Tibial artery (tissue), 4 donors: ENCODE measurements around the gene CAMTA1.

Experiments
- DNase-seq, 2 donors: peaks; one replicate each; pipeline ENCODE4 v3.0.0-alpha.2; 2019
- H3K27ac ChIP-seq, 2 donors: fragments of 200-600 bp; sonication (generic) in 1 of 2; 1 replicate in 1 of 2; 2 replicates in 1 of 2; pipeline ENCODE4 v1.5.1; 2018 to 2019; ENCODE audit warnings: mild to moderate bottlenecking in 1 of 2
- H3K27me3 ChIP-seq, 2 donors: fragments of 200-600 bp; sonication (generic) in 1 of 2; one replicate each; pipeline versions ENCODE4 v1.5.1 to v1.6.0; 2016 to 2019
- H3K36me3 ChIP-seq, 3 donors: fragments of 200-600 bp; sonication (generic) in 2 of 3; one replicate each; pipeline ENCODE4 v1.5.1; 2016 to 2019; ENCODE audit warnings: mild to moderate bottlenecking in 2 of 3
- H3K4me1 ChIP-seq, 4 donors: fragments of 200-600 bp; sonication (generic) in 2 of 4; 1 replicate in 3 of 4; 2 replicates in 1 of 4; pipeline ENCODE4 v1.5.1; 2016 to 2019
- H3K4me3 ChIP-seq, 2 donors: fragments of 200-600 bp; sonication (generic) in 1 of 2; 1 replicate in 1 of 2; 2 replicates in 1 of 2; pipeline ENCODE4 v1.5.1; 2018 to 2019; ENCODE audit warnings: mild to moderate bottlenecking in 2 of 2
- H3K9me3 ChIP-seq, 3 donors: fragments of 200-600 bp; sonication (generic) in 1 of 3; one replicate each; pipeline ENCODE4 v1.5.1; 2016 to 2019
- intact Hi-C: fragments of 100-400 bp; cut with DNase I; formaldehyde crosslinking; loops from one replicate; pipeline ENCODE4 v1.15.0; 2023; ENCODE audit warnings: low total_unique reads
- TF ChIP-seq, protein P1 (sequence below), 2 experiments: fragments of 200-600 bp in 1 of 2; fragments of 450-650 bp in 1 of 2; IDR thresholded peaks; one replicate each; pipeline ENCODE4 v1.5.1; 2017 to 2019; ENCODE audit warnings: antibody characterized with exemption in 2 of 2, mild to moderate bottlenecking in 1 of 2, moderate library complexity in 1 of 2

CAMTA1 gene

DNA sequence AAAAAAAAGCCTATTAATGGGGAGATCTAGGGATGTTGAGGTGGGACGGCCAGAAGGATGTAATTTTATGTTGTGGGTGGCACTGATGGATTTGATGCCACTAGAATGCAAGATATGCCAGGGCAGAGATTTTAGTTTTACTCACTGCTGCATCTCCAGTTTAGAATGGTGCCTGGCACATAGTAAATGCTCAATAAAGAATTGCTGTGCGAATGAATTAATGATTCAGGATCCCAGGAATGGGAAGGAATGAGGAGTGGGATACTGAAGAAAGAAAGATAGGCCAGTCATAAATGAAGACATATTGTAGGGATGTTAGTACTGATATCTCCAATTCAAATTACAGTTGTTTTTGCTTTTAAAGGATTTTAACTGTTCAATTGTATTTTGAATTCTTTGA is 72.6 kb downstream of the CAMTA1 start:
- peak overlapping the region; percentile 8 to 68 for H3K27ac ChIP-seq
- no peaks in the 10 kb centered on the region for H3K9me3 ChIP-seq
- H3K36me3 ChIP-seq = peaks cover 0 to 14% (median under 1%) of the 10 kb centered on the region in 3 donors
- intact Hi-C loops = no loop called here
- DNase-seq = no peak
- TF ChIP-seq, protein P1, sequence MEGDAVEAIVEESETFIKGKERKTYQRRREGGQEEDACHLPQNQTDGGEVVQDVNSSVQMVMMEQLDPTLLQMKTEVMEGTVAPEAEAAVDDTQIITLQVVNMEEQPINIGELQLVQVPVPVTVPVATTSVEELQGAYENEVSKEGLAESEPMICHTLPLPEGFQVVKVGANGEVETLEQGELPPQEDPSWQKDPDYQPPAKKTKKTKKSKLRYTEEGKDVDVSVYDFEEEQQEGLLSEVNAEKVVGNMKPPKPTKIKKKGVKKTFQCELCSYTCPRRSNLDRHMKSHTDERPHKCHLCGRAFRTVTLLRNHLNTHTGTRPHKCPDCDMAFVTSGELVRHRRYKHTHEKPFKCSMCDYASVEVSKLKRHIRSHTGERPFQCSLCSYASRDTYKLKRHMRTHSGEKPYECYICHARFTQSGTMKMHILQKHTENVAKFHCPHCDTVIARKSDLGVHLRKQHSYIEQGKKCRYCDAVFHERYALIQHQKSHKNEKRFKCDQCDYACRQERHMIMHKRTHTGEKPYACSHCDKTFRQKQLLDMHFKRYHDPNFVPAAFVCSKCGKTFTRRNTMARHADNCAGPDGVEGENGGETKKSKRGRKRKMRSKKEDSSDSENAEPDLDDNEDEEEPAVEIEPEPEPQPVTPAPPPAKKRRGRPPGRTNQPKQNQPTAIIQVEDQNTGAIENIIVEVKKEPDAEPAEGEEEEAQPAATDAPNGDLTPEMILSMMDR (IDR thresholded peaks at IDR 0.05) = no peak
- no peak overlapping the region for H3K4me3 ChIP-seq
- H3K27me3 ChIP-seq = no peaks in the 10 kb centered on the region
- H3K4me1 ChIP-seq = peaks cover 0 to 48% (median 20%) of the 10 kb centered on the region in 4 donors

DNA sequence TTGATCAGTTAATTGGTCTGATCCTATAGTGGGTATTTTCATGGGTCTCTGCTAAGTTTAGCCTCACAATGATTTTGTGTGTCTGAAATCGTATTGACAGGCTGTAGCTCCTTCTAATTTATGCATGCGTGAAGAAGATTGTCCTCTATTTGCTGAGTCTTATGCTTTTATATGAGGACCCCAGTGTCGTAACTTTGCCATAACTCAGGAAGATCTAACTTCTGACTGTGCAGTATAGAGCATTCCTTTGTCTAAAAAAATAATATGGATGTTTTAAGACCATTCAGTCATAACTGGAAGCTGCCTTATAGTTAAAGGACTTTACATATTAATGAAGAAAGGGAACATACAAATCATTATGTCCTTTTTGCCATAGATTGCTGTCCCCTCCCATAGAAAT is 73.3 kb downstream of the CAMTA1 start:
- no peaks in the 10 kb centered on the region for H3K27me3 ChIP-seq
- H3K9me3 ChIP-seq = no peaks in the 10 kb centered on the region
- peak overlapping the region in 1 of 2 donors; percentile 68 for H3K27ac ChIP-seq
- TF ChIP-seq, protein P1 (IDR thresholded peaks at IDR 0.05) = no peak
- H3K4me3 ChIP-seq = no peak overlapping the region
- no peak for DNase-seq
- H3K4me1 ChIP-seq = peaks cover 0 to 48% (median 20%) of the 10 kb centered on the region in 4 donors
- intact Hi-C loops = no loop called here
- peaks cover 0 to 14% (median 0%) of the 10 kb centered on the region in 3 donors for H3K36me3 ChIP-seq

GRCh38 chr1:6859415-6860343 is 74.4 kb downstream of the CAMTA1 start:
- Histone ChIP-seq H3K27me3 (no peaks in the 10 kb centered on the region), H3K36me3 (peaks cover 0 to 7% (median 0%) of the 10 kb centered on the region in 3 donors), H3K9me3 (no peaks in the 10 kb centered on the region), H3K4me3 (peak overlapping the region in 1 of 2 donors; percentile 15), H3K27ac (peak overlapping the region; percentile 65 to 68), H3K4me1 (peaks cover 0 to 54% (median 22%) of the 10 kb centered on the region in 4 donors)
- TF ChIP-seq, protein P1 (IDR thresholded peaks at IDR 0.05) = no peak
- intact Hi-C loops = no loop called here
- no peak for DNase-seq

- peaks cover 0 to 5% (median 0%) of the 10 kb centered on the region in 3 donors for H3K36me3 ChIP-seq
- no peak for DNase-seq
- H3K27me3 ChIP-seq = no peaks in the 10 kb centered on the region
- no peaks in the 10 kb centered on the region for H3K9me3 ChIP-seq
- peaks cover 0 to 62% (median 22%) of the 10 kb centered on the region in 4 donors for H3K4me1 ChIP-seq
- TF ChIP-seq, protein P1 (IDR thresholded peaks at IDR 0.05) = no peak
- H3K4me3 ChIP-seq = no peak overlapping the region
- H3K27ac ChIP-seq = peak overlapping the region; percentile 65 to 68
- intact Hi-C loops = no loop called here
Observed at GRCh38 chr1:6860401-6860800, 75.1 kb downstream of the CAMTA1 start.

- Histone ChIP-seq H3K36me3 (no peaks in the 10 kb centered on the region), H3K9me3 (no peaks in the 10 kb centered on the region), H3K27me3 (no peaks in the 10 kb centered on the region), H3K4me3 (no peak overlapping the region), H3K4me1 (peaks cover 0 to 67% (median 22%) of the 10 kb centered on the region in 4 donors), H3K27ac (peak overlapping the region; percentile 65 to 68)
- TF ChIP-seq, protein P1 (IDR thresholded peaks at IDR 0.05) = no peak
- DNase-seq = no peak
- intact Hi-C loops = no loop called here
Observed at GRCh38 chr1:6861075-6861724, 75.9 kb downstream of the CAMTA1 start.
